B cell (primary cell): ENCODE data around the gene GGT6. TPM values are rescaled to one million over a fixed set of nuclear protein-coding genes. Genes with fewer than 3 reads are reported as not detected.
A peak's percentile ranks its signal among the peaks of the same experiment; 100 is the strongest.

ENCODE experiments used
- ATAC-seq: fragments of 200-7000 bp; cut with Tn5 transposase; one replicate; pipeline ENCODE4 v1.10.0; 2021; ENCODE audit warnings: low read depth, mild to moderate bottlenecking, moderate number of reproducible peaks, moderate library complexity
- CTCF ChIA-PET: fragments of 350-600 bp; sonication (Branson Sonifier 250); formaldehyde crosslinking; loops from one replicate; lab custom pipeline; 2021; ENCODE audit warnings: antibody characterized with exemption, inconsistent platforms; lab: Charles Lee
- POLR2A ChIA-PET: fragments of 350-600 bp; sonication (Branson Sonifier 250); formaldehyde crosslinking; loops from one replicate; lab custom pipeline; 2021; ENCODE audit warnings: antibody characterized with exemption; lab: Charles Lee
- DNase-seq: peaks from one replicate; pipeline ENCODE4 v3.0.0; 2013
- H2AFZ ChIP-seq: 2 replicates; pipeline ENCODE4 v1.6.1; 2012; ENCODE audit warnings: mild to moderate bottlenecking, low read depth, low read length; ENCODE audit not compliant: insufficient read depth, poor library complexity, severe bottlenecking
- H3K27ac ChIP-seq, 2 donors: 1 replicate in 1 of 2; 2 replicates in 1 of 2; pipeline ENCODE4 v1.5.1; 2012 to 2013; ENCODE audit warnings: low read length in 2 of 2, mild to moderate bottlenecking in 2 of 2, moderate library complexity in 1 of 2
- H3K27me3 ChIP-seq, 4 experiments: fragments of 200-600 bp in 1 of 4; sonication (generic) in 1 of 4; replicated peaks in 1 of 4; 1 replicate in 2 of 4; 2 replicates in 2 of 4; pipeline versions ENCODE4 v1.6.1 to v1.7.0; 2013 to 2016; ENCODE audit warnings: low read length in 3 of 4, mild to moderate bottlenecking in 2 of 4, mixed read lengths in 1 of 4, moderate library complexity in 1 of 4; ENCODE audit not compliant: insufficient read depth in 4 of 4, control insufficient read depth in 3 of 4; ENCODE audit errors: control extremely low read depth in 1 of 4
- H3K36me3 ChIP-seq, 2 experiments: replicated peaks in 1 of 2; 1 replicate in 1 of 2; 2 replicates in 1 of 2; pipeline versions ENCODE4 v1.6.1 to v1.7.1; 2013; ENCODE audit warnings: low read length in 1 of 2; ENCODE audit not compliant: insufficient read depth in 2 of 2, control insufficient read depth in 1 of 2; ENCODE audit errors: control extremely low read depth in 1 of 2, extremely low read depth in 1 of 2
- H3K4me1 ChIP-seq, 2 donors: fragments of 200-600 bp in 1 of 2; sonication (generic) in 1 of 2; 1 replicate in 1 of 2; 2 replicates in 1 of 2; pipeline versions ENCODE4 v1.5.1 to v1.6.1; 2013 to 2017; ENCODE audit warnings: low read length in 2 of 2; ENCODE audit not compliant: control insufficient read depth in 2 of 2, insufficient read depth in 2 of 2
- H3K4me2 ChIP-seq: replicated peaks from 2 replicates; pipeline ENCODE3; 2012; ENCODE audit warnings: mild to moderate bottlenecking, low read depth, low read length; ENCODE audit not compliant: poor library complexity, severe bottlenecking
- H3K4me3 ChIP-seq, 5 experiments: fragments of 200-600 bp in 1 of 5; sonication (generic) in 1 of 5; 1 replicate in 3 of 5; 2 replicates in 2 of 5; pipeline versions ENCODE4 v1.5.1 to v1.7.0; 2011 to 2016; ENCODE audit warnings: low read length in 4 of 5, mild to moderate bottlenecking in 4 of 5, low read depth in 2 of 5, control low read depth in 1 of 5, moderate library complexity in 1 of 5; ENCODE audit not compliant: insufficient read depth in 1 of 5; ENCODE audit errors: control extremely low read depth in 1 of 5, extremely low read depth in 1 of 5
- H3K79me2 ChIP-seq: fragments of 200-600 bp; sonication (generic); one replicate; pipeline ENCODE4 v1.6.0; 2016; ENCODE audit warnings: low read length; ENCODE audit not compliant: control insufficient read depth, insufficient read depth
- H3K9ac ChIP-seq: fragments of 200-600 bp; sonication (generic); 2 replicates; pipeline ENCODE4 v1.6.1; 2017; ENCODE audit warnings: mild to moderate bottlenecking, low read length, moderate library complexity
- H3K9me3 ChIP-seq, 3 donors: one replicate each; pipeline versions ENCODE4 v1.6.1 to v1.7.1; 2013; ENCODE audit warnings: low read length in 2 of 3; ENCODE audit not compliant: control insufficient read depth in 2 of 3, insufficient read depth in 1 of 3; ENCODE audit errors: control extremely low read depth in 1 of 3
- H4K20me1 ChIP-seq: 2 replicates; pipeline ENCODE4 v1.6.0; 2012; ENCODE audit warnings: mild to moderate bottlenecking, low read length; ENCODE audit not compliant: insufficient read depth, control insufficient read depth, poor library complexity, severe bottlenecking
- H3K27ac Mint-ChIP-seq: one replicate; pipeline ENCODE4 v1.8.0; 2021; ENCODE audit warnings: mixed read lengths
- H3K27me3 Mint-ChIP-seq: one replicate; pipeline ENCODE4 v1.8.0; 2021; ENCODE audit warnings: mixed read lengths
- H3K4me1 Mint-ChIP-seq: one replicate; pipeline ENCODE4 v1.8.0; 2021; ENCODE audit warnings: mixed read lengths
- H3K4me3 Mint-ChIP-seq: one replicate; pipeline ENCODE4 v1.8.0; 2021; ENCODE audit warnings: mixed read lengths
- H3K9me3 Mint-ChIP-seq: one replicate; pipeline ENCODE4 v1.8.0; 2022; ENCODE audit warnings: mixed read lengths; ENCODE audit not compliant: insufficient read depth
- EZH2 ChIP-seq: IDR thresholded peaks from 2 replicates; pipeline ENCODE4 v1.6.1; 2012; ENCODE audit warnings: borderline replicate concordance, low read depth, mild to moderate bottlenecking, moderate library complexity, low read length; ENCODE audit not compliant: insufficient read depth, poor library complexity, severe bottlenecking
- WGBS: methylation state at CpG from one replicate; pipeline ENCODE4 v1.1.5; 2013; ENCODE audit warnings: missing lambda C conversion rate; ENCODE audit not compliant: insufficient coverage; 5-methylcytosine and 5-hydroxymethylcytosine counted together
- intact Hi-C: fragments of 100-400 bp; cut with micrococcal nuclease; formaldehyde crosslinking; loops from one replicate; pipeline ENCODE4 v1.10.0; 2022
- polyA plus RNA-seq: library from polyadenylated mRNA; depleted of rRNA; stranded (reverse); fragments of >200 nt; gene quantifications from 2 replicates; pipeline ENCODE4 v1.2.3, GENCODE V29; 2012
- total RNA-seq, 2 donors: library from RNA; stranded (reverse); fragments of 120-200 nt in 1 of 2; gene quantifications; 1 replicate in 1 of 2; 2 replicates in 1 of 2; pipeline versions ENCODE4 v1.2.3 to v1.2.4, GENCODE V29; 2013 to 2022
- TF ChIP-seq, protein P1 (sequence below): fragments of 200-600 bp; IDR thresholded peaks from one replicate; pipeline ENCODE4 v1.8.0; 2022; ENCODE audit warnings: antibody characterized with exemption, mild to moderate bottlenecking

The GGT6 gene
- total and polyA plus RNA-seq, 2 donors (not counting 1 experiment from before 2014, with no cell fraction given): not detected

- DNase-seq: peak; percentile 42
- Mint-ChIP-seq H3K27ac (no peak overlapping the region), H3K9me3 (no peaks in the 10 kb centered on the region), H3K27me3 (peaks cover 4% of the 10 kb centered on the region), H3K4me3 (no peak overlapping the region), H3K4me1 (peaks cover 6% of the 10 kb centered on the region)
- Histone ChIP-seq H3K79me2 (no peaks in the 10 kb centered on the region), H3K4me2 (no peak overlapping the region), H3K9ac (no peak overlapping the region), H4K20me1 (no peaks in the 10 kb centered on the region), H3K4me3 (no peak overlapping the region), H2AFZ (no peak overlapping the region), H3K4me1 (no peaks in the 10 kb centered on the region), H3K27me3 (peaks cover 0 to 6% (median 0%) of the 10 kb centered on the region in 4 experiments), H3K27ac (no peak overlapping the region), H3K36me3 (no peaks in the 10 kb centered on the region), H3K9me3 (no peaks in the 10 kb centered on the region)
- intact Hi-C loops: no loop called here
- TF ChIP-seq, protein P1, sequence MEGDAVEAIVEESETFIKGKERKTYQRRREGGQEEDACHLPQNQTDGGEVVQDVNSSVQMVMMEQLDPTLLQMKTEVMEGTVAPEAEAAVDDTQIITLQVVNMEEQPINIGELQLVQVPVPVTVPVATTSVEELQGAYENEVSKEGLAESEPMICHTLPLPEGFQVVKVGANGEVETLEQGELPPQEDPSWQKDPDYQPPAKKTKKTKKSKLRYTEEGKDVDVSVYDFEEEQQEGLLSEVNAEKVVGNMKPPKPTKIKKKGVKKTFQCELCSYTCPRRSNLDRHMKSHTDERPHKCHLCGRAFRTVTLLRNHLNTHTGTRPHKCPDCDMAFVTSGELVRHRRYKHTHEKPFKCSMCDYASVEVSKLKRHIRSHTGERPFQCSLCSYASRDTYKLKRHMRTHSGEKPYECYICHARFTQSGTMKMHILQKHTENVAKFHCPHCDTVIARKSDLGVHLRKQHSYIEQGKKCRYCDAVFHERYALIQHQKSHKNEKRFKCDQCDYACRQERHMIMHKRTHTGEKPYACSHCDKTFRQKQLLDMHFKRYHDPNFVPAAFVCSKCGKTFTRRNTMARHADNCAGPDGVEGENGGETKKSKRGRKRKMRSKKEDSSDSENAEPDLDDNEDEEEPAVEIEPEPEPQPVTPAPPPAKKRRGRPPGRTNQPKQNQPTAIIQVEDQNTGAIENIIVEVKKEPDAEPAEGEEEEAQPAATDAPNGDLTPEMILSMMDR: no peak
- no peak for TF ChIP-seq EZH2
- WGBS: 54% methylated on average over 7 of the region's 7 CpGs
- ChIA-PET POLR2A (no interaction called here), CTCF (no interaction called here)
- peak; percentile 69 for ATAC-seq
Observed at GRCh38 chr17:4573669-4574068, 13.3 kb upstream of the GGT6 start.

- no peak overlapping the region for H3K27ac ChIP-seq
- no peak for TF ChIP-seq EZH2
- TF ChIP-seq, protein P1: no peak
- H3K27me3 ChIP-seq: peaks cover 0 to 6% (median 0%) of the 10 kb centered on the region in 4 experiments
- Mint-ChIP-seq H3K4me3 (no peak overlapping the region), H3K4me1 (peaks cover 6% of the 10 kb centered on the region), H3K9me3 (no peaks in the 10 kb centered on the region), H3K27ac (no peak overlapping the region), H3K27me3 (peaks cover 4% of the 10 kb centered on the region)
- ATAC-seq (no peak), DNase-seq (no peak)
- ChIA-PET POLR2A (no interaction called here), CTCF (no interaction called here)
- H4K20me1 ChIP-seq: no peaks in the 10 kb centered on the region
- no peak overlapping the region for H2AFZ ChIP-seq
- no peak overlapping the region for H3K9ac ChIP-seq
- no peaks in the 10 kb centered on the region for H3K9me3 ChIP-seq
- H3K4me1 ChIP-seq: no peaks in the 10 kb centered on the region
- no peak overlapping the region for H3K4me2 ChIP-seq
- no peaks in the 10 kb centered on the region for H3K79me2 ChIP-seq
- intact Hi-C loops: no loop called here
- no peak overlapping the region for H3K4me3 ChIP-seq
- WGBS: 68% methylated on average over 3 of the region's 4 CpGs
- H3K36me3 ChIP-seq: no peaks in the 10 kb centered on the region
Observed at GRCh38 chr17:4573115-4573514, 12.7 kb upstream of the GGT6 start.
